HG03342 (cell line): ENCODE results near the gene MBD3L5.
"Not testable (repeated sequence)": the region's sequence is repeated elsewhere in the genome, so short reads cannot be mapped to it uniquely, and the experiment has no call there.

Experiments
- ATAC-seq: cut with Tn5 transposase; IDR thresholded peaks from one replicate; pipeline ENCODE4 v1.9.1; 2021; ENCODE audit warnings: mild to moderate bottlenecking, moderate library complexity; ENCODE audit not compliant: unreplicated experiment

MBD3L5 gene

GRCh38 chr19:7051421-7051820, 21.0 kb downstream of the MBD3L5 start:
- not testable (repeated sequence) for ATAC-seq

GRCh38 chr19:7052896-7053295, 22.5 kb downstream of the MBD3L5 start:
- ATAC-seq: not testable (repeated sequence)

GRCh38 chr19:7054635-7055368, 24.4 kb downstream of the MBD3L5 start:
- not testable (repeated sequence) for ATAC-seq

DNA sequence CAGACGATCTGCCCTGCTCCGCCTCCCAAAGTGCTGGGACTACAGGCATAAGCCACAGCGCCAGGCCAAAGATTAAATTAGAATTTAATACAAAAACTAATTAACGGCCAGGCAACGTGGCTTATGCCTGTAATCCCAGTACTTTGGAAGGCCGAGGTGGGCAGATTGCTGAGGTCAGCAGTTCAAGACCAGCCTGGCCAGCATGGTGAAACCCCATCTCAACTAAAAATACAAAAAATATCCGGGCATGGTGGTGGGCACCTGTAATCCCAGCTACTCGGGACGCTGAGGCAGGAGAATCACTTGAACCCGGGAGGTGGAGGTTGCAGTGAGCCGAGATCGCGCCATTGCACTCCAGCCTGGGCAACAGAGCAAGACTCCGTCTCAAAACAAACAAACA, 25.3 kb downstream of the MBD3L5 start:
- ATAC-seq: not testable (repeated sequence)

GRCh38 chr19:7056371-7056770, 26.0 kb downstream of the MBD3L5 start:
- not testable (repeated sequence) for ATAC-seq

- not testable (repeated sequence) for ATAC-seq
Measured at GRCh38 chr19:7058576-7058975, 28.2 kb downstream of the MBD3L5 start, which contains the start of gene MBD3L3. TSS of gene MBD3L3 (minus strand) at chr19:7058676. CDS start at chr19:7058605, 71 bp downstream.

GRCh38 chr19:7059977-7060376, 29.6 kb downstream of the MBD3L5 start:
- ATAC-seq: not testable (repeated sequence)

DNA sequence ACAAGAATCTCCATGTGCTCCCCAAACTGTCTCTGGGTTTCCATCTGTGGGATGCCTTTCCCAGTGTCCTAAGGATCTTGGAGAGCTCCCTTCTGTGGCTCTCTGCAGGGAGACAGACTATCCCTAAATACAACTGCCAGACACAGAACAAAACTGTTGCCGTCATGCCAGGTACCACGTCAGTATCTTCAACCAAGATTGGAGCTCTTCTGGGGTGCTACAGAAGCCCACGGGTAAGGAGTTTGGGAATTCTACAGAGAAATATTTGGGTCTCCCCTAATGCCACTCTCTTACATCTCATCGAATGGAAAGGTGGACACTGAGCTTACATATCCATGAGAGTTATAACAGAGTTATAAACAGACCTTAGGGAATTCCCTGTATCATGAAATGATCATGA, 33.0 kb downstream of the MBD3L5 start:
- ATAC-seq: no peak

DNA sequence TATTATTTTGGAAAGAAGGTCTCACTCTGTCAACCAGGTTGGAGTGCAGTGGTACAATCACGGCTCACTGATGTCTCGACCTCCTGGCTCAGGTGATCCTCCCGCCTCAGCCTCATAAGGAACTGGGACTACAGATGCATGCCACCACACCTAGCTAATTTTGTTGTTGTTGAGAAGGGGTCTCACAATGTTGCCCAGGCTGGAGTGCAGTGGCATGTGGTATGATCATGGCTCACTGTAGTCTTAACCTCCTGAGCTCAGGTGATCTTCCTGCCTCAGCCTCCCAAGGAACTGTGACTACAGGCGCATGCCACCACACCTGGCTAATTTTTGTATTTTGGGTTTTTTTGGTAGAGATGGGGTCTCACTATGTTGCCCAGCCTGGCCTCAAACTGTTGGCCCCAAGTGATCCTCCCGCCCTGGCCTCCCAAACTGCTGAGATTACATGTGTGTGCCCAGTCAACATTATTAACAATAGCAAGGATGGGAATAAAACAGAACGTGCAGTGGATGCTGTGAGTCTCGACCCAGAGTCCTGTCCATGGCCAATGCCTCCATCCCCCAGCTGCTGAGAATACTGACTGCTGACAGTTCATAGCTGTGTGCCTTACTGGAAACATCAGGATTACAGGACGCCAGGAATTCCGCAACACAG, 33.5 kb downstream of the MBD3L5 start:
- ATAC-seq: no peak

GRCh38 chr19:7067122-7067521, 36.7 kb downstream of the MBD3L5 start:
- not testable (repeated sequence) for ATAC-seq

DNA sequence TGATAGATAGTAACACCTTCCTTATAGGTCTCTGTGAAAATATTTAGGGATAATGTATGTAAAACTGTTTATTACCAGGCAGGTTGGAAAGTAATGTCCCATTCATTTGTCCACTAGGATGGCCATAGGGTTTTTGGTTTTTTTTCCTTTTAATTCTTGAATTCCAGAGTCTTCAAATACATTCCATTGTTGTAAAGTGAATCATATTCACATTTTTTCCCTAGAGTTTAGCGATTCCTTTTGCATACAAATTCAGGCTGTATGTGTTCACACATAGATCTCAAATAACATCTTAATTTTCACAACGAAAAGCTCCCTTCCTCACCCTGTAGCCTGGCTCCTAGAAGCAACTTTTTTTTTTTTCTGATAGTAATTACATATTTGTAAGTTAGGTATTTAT, 37.3 kb downstream of the MBD3L5 start:
- no peak for ATAC-seq

DNA sequence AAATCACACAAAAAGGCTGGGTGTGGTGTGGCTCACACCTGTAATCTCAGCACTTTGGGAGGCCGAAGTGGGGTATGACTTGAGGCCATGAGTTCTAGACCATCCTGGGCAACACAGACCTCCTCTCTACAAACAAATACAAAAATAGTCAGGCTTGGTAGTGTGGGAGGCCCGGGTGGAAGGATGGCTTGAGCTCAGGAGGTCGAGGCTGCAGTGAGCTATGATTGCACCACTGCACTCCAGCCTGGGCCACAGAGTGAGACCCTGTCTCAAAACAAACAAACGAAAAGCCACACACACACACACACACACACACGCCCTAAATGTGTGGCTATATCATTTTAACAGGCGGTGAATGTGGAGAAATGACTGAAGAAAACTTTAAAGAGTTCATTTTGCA, 38.2 kb downstream of the MBD3L5 start:
- ATAC-seq: no peak

- peak; percentile 91 for ATAC-seq
Measured at GRCh38 chr19:7069042-7069903, 38.9 kb downstream of the MBD3L5 start, which contains the start of gene ZNF557. TSS of gene ZNF557 (plus strand) at chr19:7069703. CDS start at chr19:7075075, 5,372 bp downstream.

- no peak for ATAC-seq
Measured at GRCh38 chr19:7069904-7070226, 39.5 kb downstream of the MBD3L5 start.

- no peak for ATAC-seq
Measured at GRCh38 chr19:7072541-7072940, 42.2 kb downstream of the MBD3L5 start.

DNA sequence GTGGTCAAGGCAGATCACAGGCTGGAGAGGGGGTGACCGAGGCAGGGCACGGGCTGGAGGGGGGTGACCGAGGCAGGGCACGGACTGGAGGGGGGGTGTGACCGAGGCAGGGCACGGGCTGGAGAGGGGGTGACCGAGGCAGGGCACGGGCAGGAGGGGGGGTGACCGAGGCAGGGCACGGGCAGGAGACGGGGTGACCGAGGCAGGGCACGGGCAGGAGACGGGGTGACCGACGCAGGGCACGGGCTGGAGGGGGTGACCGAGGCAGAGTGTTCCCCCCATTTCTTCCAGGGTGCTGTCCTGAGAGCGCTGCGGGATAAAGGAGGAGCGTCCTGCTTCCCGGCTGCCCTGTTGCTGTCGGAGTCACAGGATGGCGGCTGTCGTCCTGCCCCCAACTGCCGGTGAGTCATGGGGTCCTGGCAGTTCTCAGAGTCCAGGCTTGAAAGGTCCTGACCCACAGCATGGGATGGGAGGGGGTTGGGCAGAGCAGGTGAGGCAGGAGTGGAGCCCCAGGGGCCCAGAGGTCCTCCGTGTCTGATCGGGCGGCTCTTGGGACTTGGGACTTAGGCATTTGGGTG, 44.4 kb downstream of the MBD3L5 start:
- no peak for ATAC-seq

DNA sequence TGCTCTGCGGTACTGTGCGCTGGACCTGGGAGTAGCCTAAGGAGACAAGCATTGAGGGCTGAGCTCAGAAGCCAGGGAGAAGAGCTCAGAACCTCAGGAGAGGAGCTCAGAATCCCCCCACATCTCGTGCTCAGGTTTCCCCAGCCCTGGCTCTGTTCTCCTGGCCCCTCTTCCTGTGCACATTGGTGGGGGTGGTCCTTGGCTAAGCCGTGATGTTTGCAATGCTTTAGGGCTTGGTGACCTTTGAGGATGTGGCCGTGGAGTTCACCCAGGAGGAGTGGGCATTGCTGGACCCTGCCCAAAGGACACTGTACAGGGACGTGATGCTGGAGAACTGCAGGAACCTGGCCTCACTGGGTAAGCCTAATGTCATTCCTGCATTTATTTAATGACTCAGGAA, 45.8 kb downstream of the MBD3L5 start:
- no peak for ATAC-seq

DNA sequence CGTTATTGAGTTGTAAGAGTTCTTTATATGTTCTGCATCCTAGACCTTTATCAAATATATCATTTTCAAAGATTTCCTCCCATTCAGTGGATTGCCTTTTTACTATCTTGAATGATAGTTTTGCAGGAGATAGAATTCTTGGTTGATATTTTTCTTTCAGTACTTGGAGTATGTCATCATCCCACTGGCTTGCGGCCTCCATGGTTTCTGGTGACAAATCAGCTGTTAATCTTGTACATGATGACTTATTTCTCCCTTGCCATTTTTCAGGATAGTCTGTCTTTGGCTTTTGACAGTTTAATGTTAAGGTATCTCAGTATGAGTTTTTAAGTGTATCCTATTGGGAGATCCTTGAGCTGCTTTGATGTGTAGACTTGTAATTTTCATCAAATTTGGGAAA, 47.6 kb downstream of the MBD3L5 start:
- ATAC-seq: no peak
